Trophoblast cell (in vitro differentiated cells and primary cell): ENCODE results near the gene NCAM2.

ENCODE experiments used
- DNase-seq, 2 donors: peaks; one replicate each; pipeline ENCODE4 v3.0.0-alpha.2; 2016
- H2AFZ ChIP-seq: 2 replicates; pipeline ENCODE4 v1.6.1; 2013; ENCODE audit warnings: low read length, moderate library complexity, mild to moderate bottlenecking; ENCODE audit not compliant: insufficient read depth, poor library complexity
- H2AK5ac ChIP-seq: 2 replicates; pipeline ENCODE4 v1.6.1; 2013; ENCODE audit warnings: mild to moderate bottlenecking, low read length
- H2BK120ac ChIP-seq: 2 replicates; pipeline ENCODE4 v1.6.1; 2013; ENCODE audit warnings: low read length, mild to moderate bottlenecking, moderate library complexity; ENCODE audit not compliant: insufficient read depth, poor library complexity
- H2BK12ac ChIP-seq: 2 replicates; pipeline ENCODE4 v1.6.1; 2013; ENCODE audit warnings: mild to moderate bottlenecking, low read length, moderate library complexity
- H2BK5ac ChIP-seq: 2 replicates; pipeline ENCODE4 v1.6.1; 2013; ENCODE audit warnings: low read length, low read depth, moderate library complexity, mild to moderate bottlenecking; ENCODE audit not compliant: poor library complexity
- H3K14ac ChIP-seq: 2 replicates; pipeline ENCODE4 v1.6.1; 2013; ENCODE audit warnings: mild to moderate bottlenecking, low read length
- H3K18ac ChIP-seq: 2 replicates; pipeline ENCODE4 v1.6.1; 2013; ENCODE audit warnings: mild to moderate bottlenecking, low read length
- H3K23ac ChIP-seq: 2 replicates; pipeline ENCODE4 v1.6.1; 2013; ENCODE audit warnings: low read length
- H3K27ac ChIP-seq: 2 replicates; pipeline ENCODE4 v1.5.1; 2013; ENCODE audit warnings: low read depth, mild to moderate bottlenecking, inconsistent platforms, low read length, moderate library complexity
- H3K27me3 ChIP-seq: 2 replicates; pipeline ENCODE4 v1.6.1; 2013; ENCODE audit warnings: inconsistent platforms, mild to moderate bottlenecking, low read length, moderate library complexity; ENCODE audit not compliant: insufficient read depth
- H3K36me3 ChIP-seq, 2 experiments: 1 replicate in 1 of 2; 2 replicates in 1 of 2; pipeline ENCODE4 v1.6.1; 2013; ENCODE audit warnings: low read length in 2 of 2, mild to moderate bottlenecking in 2 of 2, moderate library complexity in 1 of 2; ENCODE audit not compliant: insufficient read depth in 2 of 2, control insufficient read depth in 1 of 2
- H3K4ac ChIP-seq: 2 replicates; pipeline ENCODE4 v1.6.1; 2013; ENCODE audit warnings: low read depth, mild to moderate bottlenecking, low read length, moderate library complexity
- H3K4me1 ChIP-seq, 2 experiments: 1 replicate in 1 of 2; 2 replicates in 1 of 2; pipeline ENCODE4 v1.6.1; 2013; ENCODE audit warnings: low read length in 2 of 2, mild to moderate bottlenecking in 2 of 2, moderate library complexity in 1 of 2; ENCODE audit not compliant: insufficient read depth in 2 of 2, control insufficient read depth in 1 of 2
- H3K4me2 ChIP-seq: 2 replicates; pipeline ENCODE4 v1.6.1; 2013; ENCODE audit warnings: inconsistent platforms, mild to moderate bottlenecking, low read length, moderate library complexity
- H3K4me3 ChIP-seq: 2 replicates; pipeline ENCODE4 v1.5.1; 2013; ENCODE audit warnings: mild to moderate bottlenecking, low read depth, low read length, inconsistent platforms
- H3K79me1 ChIP-seq: one replicate; pipeline ENCODE4 v1.6.1; 2013; ENCODE audit warnings: low read length
- H3K79me2 ChIP-seq: 2 replicates; pipeline ENCODE4 v1.6.1; 2013; ENCODE audit warnings: low read length, mild to moderate bottlenecking; ENCODE audit not compliant: control insufficient read depth, insufficient read depth, poor library complexity
- H3K9ac ChIP-seq: 2 replicates; pipeline ENCODE4 v1.6.1; 2013; ENCODE audit warnings: mild to moderate bottlenecking, low read length
- H3K9me3 ChIP-seq: 2 replicates; pipeline ENCODE4 v1.6.1; 2013; ENCODE audit warnings: low read depth, mild to moderate bottlenecking, control low read depth, inconsistent platforms, low read length; ENCODE audit not compliant: insufficient read depth
- H4K12ac ChIP-seq: 2 replicates; pipeline ENCODE4 v1.6.1; 2013; ENCODE audit warnings: low read depth, mild to moderate bottlenecking, low read length, moderate library complexity
- H4K8ac ChIP-seq: 2 replicates; pipeline ENCODE4 v1.6.1; 2013; ENCODE audit warnings: low read depth, mild to moderate bottlenecking, low read length, moderate library complexity
- H4K91ac ChIP-seq: one replicate; pipeline ENCODE4 v1.6.1; 2013; ENCODE audit warnings: low read depth, mild to moderate bottlenecking, low read length, moderate library complexity
- WGBS: extraction: QIAGEN DNeasy Blood & Tissue Kit; methylation state at CpG from one replicate; pipeline ENCODE4 v1.1.7; 2013; ENCODE audit warnings: missing lambda C conversion rate; ENCODE audit not compliant: insufficient read length, insufficient coverage; ENCODE audit errors: extremely low coverage; 5-methylcytosine and 5-hydroxymethylcytosine counted together

NCAM2 gene

DNA sequence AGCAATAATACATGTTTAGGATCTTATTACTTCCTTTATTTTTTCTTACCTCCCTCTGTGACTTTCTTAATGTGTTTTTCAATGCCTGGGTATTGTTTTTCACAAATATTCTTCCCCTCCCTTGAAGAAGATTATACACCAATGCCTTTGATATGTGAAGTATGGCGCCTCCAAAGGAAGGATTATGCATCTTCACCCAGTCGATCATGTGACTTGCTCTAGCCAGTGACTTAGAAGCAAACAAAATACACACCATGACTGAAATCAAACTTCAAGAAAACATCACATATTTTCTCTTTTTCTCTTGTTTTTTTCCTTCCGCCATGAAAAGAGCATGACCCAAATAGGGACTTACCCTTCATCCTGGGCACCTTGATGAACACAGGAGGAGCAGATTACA, 297.1 kb downstream of the NCAM2 start:
- Histone ChIP-seq H3K14ac (no peak overlapping the region), H3K9me3 (no peaks in the 10 kb centered on the region), H3K4ac (no peak overlapping the region), H4K91ac (no peak overlapping the region), H3K23ac (no peak overlapping the region), H3K4me1 (no peaks in the 10 kb centered on the region), H3K18ac (no peak overlapping the region), H3K36me3 (no peaks in the 10 kb centered on the region), H3K4me3 (no peak overlapping the region), H3K79me1 (no peaks in the 10 kb centered on the region), H2BK120ac (no peak overlapping the region), H4K12ac (no peak overlapping the region), H2AK5ac (no peak overlapping the region), H3K79me2 (no peaks in the 10 kb centered on the region), H3K27ac (no peak overlapping the region), H2AFZ (no peak overlapping the region), H3K27me3 (no peaks in the 10 kb centered on the region), H3K9ac (no peak overlapping the region), H4K8ac (no peak overlapping the region), H2BK12ac (no peak overlapping the region), H2BK5ac (no peak overlapping the region), H3K4me2 (no peak overlapping the region)
- no peak for DNase-seq
- WGBS, result no CpG with 5 or more reads among the region's 3 CpGs

DNA sequence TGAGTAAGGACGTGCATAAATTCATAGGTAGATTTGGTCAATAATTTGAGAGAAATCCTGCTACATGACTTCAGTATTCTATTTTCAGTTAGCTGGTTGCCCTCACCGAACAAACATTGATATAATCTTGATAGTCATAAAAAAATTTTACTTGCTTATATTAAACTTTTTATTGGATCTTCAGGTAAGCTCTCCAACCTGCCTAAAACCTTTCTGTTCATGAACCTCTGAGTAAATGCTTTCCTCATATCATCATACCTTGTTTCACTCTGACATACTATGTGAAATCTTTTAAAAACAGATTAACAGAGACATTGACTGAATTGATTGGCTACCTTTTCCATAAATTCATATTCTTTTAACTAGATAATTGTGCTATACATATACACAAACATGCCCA, 299.0 kb downstream of the NCAM2 start:
- Histone ChIP-seq H2BK12ac (no peak overlapping the region), H3K4ac (no peak overlapping the region), H3K27ac (no peak overlapping the region), H3K23ac (no peak overlapping the region), H3K79me1 (no peaks in the 10 kb centered on the region), H3K79me2 (no peaks in the 10 kb centered on the region), H3K14ac (no peak overlapping the region), H3K27me3 (no peaks in the 10 kb centered on the region), H4K12ac (no peak overlapping the region), H2AFZ (no peak overlapping the region), H3K9ac (no peak overlapping the region), H3K4me2 (no peak overlapping the region), H3K9me3 (no peaks in the 10 kb centered on the region), H2BK5ac (no peak overlapping the region), H2BK120ac (no peak overlapping the region), H4K8ac (no peak overlapping the region), H4K91ac (no peak overlapping the region), H2AK5ac (no peak overlapping the region), H3K4me3 (no peak overlapping the region), H3K4me1 (no peaks in the 10 kb centered on the region), H3K36me3 (no peaks in the 10 kb centered on the region), H3K18ac (no peak overlapping the region)
- DNase-seq, result no peak
- WGBS, result 100% methylated on average over 1 of the region's 2 CpGs

DNA sequence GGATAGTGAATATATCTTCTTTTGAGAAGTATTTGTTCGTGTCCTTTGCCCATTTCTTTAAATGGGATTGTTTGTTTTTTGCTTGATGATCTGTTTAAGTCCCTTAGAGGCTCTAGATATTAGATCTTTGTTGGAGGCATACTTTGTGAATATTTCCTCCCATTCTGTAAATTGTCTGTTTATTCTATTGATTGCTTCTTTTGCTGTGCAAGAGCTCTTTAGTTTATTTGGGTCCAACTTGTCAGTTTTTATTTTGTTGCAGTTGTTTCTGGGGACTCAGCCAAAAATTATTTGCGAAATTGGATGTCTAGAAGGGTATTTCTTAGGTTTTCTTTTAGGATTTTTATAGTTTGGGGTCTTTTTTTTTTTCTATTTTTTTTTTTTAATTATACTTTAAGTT, 302.8 kb downstream of the NCAM2 start:
- H2BK12ac ChIP-seq, result no peak overlapping the region
- no peaks in the 10 kb centered on the region for H3K79me2 ChIP-seq
- H3K4me3 ChIP-seq, result no peak overlapping the region
- H3K79me1 ChIP-seq, result no peaks in the 10 kb centered on the region
- H3K18ac ChIP-seq, result no peak overlapping the region
- H4K12ac ChIP-seq, result no peak overlapping the region
- no peaks in the 10 kb centered on the region for H3K9me3 ChIP-seq
- H2AFZ ChIP-seq, result no peak overlapping the region
- H3K23ac ChIP-seq, result no peak overlapping the region
- no peak overlapping the region for H4K8ac ChIP-seq
- no peak overlapping the region for H3K4me2 ChIP-seq
- H3K4me1 ChIP-seq, result no peaks in the 10 kb centered on the region
- H2BK120ac ChIP-seq, result no peak overlapping the region
- H2AK5ac ChIP-seq, result no peak overlapping the region
- H2BK5ac ChIP-seq, result no peak overlapping the region
- H3K27me3 ChIP-seq, result no peaks in the 10 kb centered on the region
- H3K9ac ChIP-seq, result no peak overlapping the region
- H3K36me3 ChIP-seq, result no peaks in the 10 kb centered on the region
- H4K91ac ChIP-seq, result no peak overlapping the region
- H3K14ac ChIP-seq, result no peak overlapping the region
- DNase-seq, result no peak
- WGBS, result no CpG with 5 or more reads among the region's 2 CpGs
- H3K4ac ChIP-seq, result no peak overlapping the region
- no peak overlapping the region for H3K27ac ChIP-seq

DNA sequence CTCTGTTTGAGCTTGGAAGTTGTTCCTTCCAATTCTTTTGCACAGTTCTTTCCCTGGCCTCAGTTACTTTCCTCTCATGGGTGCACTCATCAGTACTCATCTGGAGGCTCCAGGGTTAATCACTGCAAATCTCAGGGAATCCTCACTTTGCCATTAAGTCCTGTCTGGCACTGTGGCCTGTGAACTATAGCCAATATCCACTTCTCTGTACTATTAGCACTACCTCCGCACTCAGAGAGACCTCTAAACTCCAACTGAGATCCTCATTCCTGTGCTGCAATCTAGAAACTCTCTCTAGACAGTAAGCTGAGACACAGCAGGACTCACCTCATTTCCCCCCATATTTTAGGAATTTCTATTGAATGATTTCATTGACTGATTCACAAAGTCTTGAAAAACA, 311.3 kb downstream of the NCAM2 start:
- H2AFZ ChIP-seq, result no peak overlapping the region
- no peak overlapping the region for H3K18ac ChIP-seq
- no CpG with 5 or more reads among the region's 1 CpG for WGBS
- H4K8ac ChIP-seq, result no peak overlapping the region
- no peaks in the 10 kb centered on the region for H3K9me3 ChIP-seq
- H4K91ac ChIP-seq, result no peak overlapping the region
- no peak overlapping the region for H2AK5ac ChIP-seq
- no peak for DNase-seq
- H3K36me3 ChIP-seq, result no peaks in the 10 kb centered on the region
- H3K9ac ChIP-seq, result no peak overlapping the region
- no peak overlapping the region for H3K27ac ChIP-seq
- H3K79me1 ChIP-seq, result no peaks in the 10 kb centered on the region
- H3K27me3 ChIP-seq, result no peaks in the 10 kb centered on the region
- no peak overlapping the region for H4K12ac ChIP-seq
- no peak overlapping the region for H3K14ac ChIP-seq
- H2BK5ac ChIP-seq, result no peak overlapping the region
- no peak overlapping the region for H3K4ac ChIP-seq
- no peak overlapping the region for H3K23ac ChIP-seq
- H3K4me2 ChIP-seq, result no peak overlapping the region
- no peaks in the 10 kb centered on the region for H3K4me1 ChIP-seq
- H3K79me2 ChIP-seq, result no peaks in the 10 kb centered on the region
- no peak overlapping the region for H2BK12ac ChIP-seq
- no peak overlapping the region for H3K4me3 ChIP-seq
- no peak overlapping the region for H2BK120ac ChIP-seq
